GM12872 (cell line): ENCODE measurements around the gene CFTR.

ENCODE experiments used
- CTCF ChIP-seq: IDR thresholded peaks from 3 replicates; pipeline ENCODE4 v1.5.1; 2011; ENCODE audit warnings: low read depth, mild to moderate bottlenecking, low read length, moderate library complexity; ENCODE audit not compliant: insufficient read depth

CFTR gene

GRCh38 chr7:117480978-117481377 lies 1.2 kb downstream of the CFTR start:
- TF ChIP-seq CTCF, result no peak

- TF ChIP-seq CTCF, result no peak
Observed at GRCh38 chr7:117485118-117485620, 5.3 kb downstream of the CFTR start.

GRCh38 chr7:117489016-117489415 lies 9.2 kb downstream of the CFTR start:
- no peak for TF ChIP-seq CTCF

- TF ChIP-seq CTCF, result no peak
Observed at GRCh38 chr7:117489430-117489829, 9.6 kb downstream of the CFTR start.

GRCh38 chr7:117489911-117490310 lies 10.1 kb downstream of the CFTR start:
- no peak for TF ChIP-seq CTCF

GRCh38 chr7:117492649-117493048 lies 12.8 kb downstream of the CFTR start:
- no peak for TF ChIP-seq CTCF

GRCh38 chr7:117493460-117493859 lies 13.6 kb downstream of the CFTR start:
- no peak for TF ChIP-seq CTCF

- TF ChIP-seq CTCF, result no peak
Observed at GRCh38 chr7:117495308-117495707, 15.5 kb downstream of the CFTR start.
